ENCODE results near the gene DMBT1. TPM values are rescaled to one million over a fixed set of nuclear protein-coding genes. Genes with fewer than 3 reads are reported as not detected.

The DMBT1 gene
- total RNA-seq, 4 donors from 2014 or later = 0.06 to 0.28 TPM; not detected in 2

- DNase-seq (ENCODE audit: low spot score) = no peak
- no peak for TF ChIP-seq CTCF (IDR thresholded peaks at IDR 0.05)
Measured at GRCh38 chr10:122640921-122641320, 80.4 kb downstream of the DMBT1 start.

GRCh38 chr10:122642726-122643605 is 82.4 kb downstream of the DMBT1 start:
- no peak for TF ChIP-seq CTCF (IDR thresholded peaks at IDR 0.05)
- ATAC-seq (ENCODE audit: low FRiP score) (no peak), DNase-seq (ENCODE audit: low spot score) (no peak)

More at GRCh38 chr10:122640921-122641320, 80.4 kb downstream of the DMBT1 start:
- ATAC-seq (ENCODE audit: low FRiP score) = no peak

- no peak for TF ChIP-seq CTCF (IDR thresholded peaks at IDR 0.05)
- no peak for DNase-seq (ENCODE audit: low spot score)
- ATAC-seq (ENCODE audit: low FRiP score) = no peak
Measured at GRCh38 chr10:122643931-122644534, 83.5 kb downstream of the DMBT1 start.

GRCh38 chr10:122646511-122647382 is 86.2 kb downstream of the DMBT1 start:
- TF ChIP-seq CTCF (IDR thresholded peaks at IDR 0.05) = no peak
- no peak for ATAC-seq (ENCODE audit: low FRiP score)
- no peak for DNase-seq (ENCODE audit: low spot score)

- DNase-seq (ENCODE audit: low spot score) (no peak), ATAC-seq (ENCODE audit: low FRiP score) (no peak)
- TF ChIP-seq CTCF (IDR thresholded peaks at IDR 0.05) = no peak
Measured at GRCh38 chr10:122647383-122647968, 86.9 kb downstream of the DMBT1 start.

GRCh38 chr10:122648599-122649428 is 88.3 kb downstream of the DMBT1 start:
- no peak for DNase-seq (ENCODE audit: low spot score)
- no peak for TF ChIP-seq CTCF (IDR thresholded peaks at IDR 0.05)
- no peak for ATAC-seq (ENCODE audit: low FRiP score)

Data from omental fat pad (tissue), 4 donors.